B cell (primary cell): ENCODE data around the gene CD68.

Experiments used
- CTCF ChIP-seq: fragments of 200-600 bp; IDR thresholded peaks from one replicate; pipeline ENCODE4 v1.8.0; 2022; ENCODE audit warnings: antibody characterized with exemption, mild to moderate bottlenecking
- EZH2 ChIP-seq: IDR thresholded peaks from 2 replicates; pipeline ENCODE4 v1.6.1; 2012; ENCODE audit warnings: borderline replicate concordance, low read depth, mild to moderate bottlenecking, moderate library complexity, low read length; ENCODE audit not compliant: insufficient read depth, poor library complexity, severe bottlenecking

- no peak for TF ChIP-seq CTCF
- TF ChIP-seq EZH2 = no peak
Observed at GRCh38 chr17:7577327-7578199, 1.9 kb upstream of the CD68 start.
